WTC11 (cell line): ENCODE results near the gene NANP. TPM values are rescaled to one million over a fixed set of nuclear protein-coding genes. Genes with fewer than 3 reads are reported as not detected.

Source experiments
- ATAC-seq: fragments of 200-7000 bp; cut with Tn5 transposase; 2 replicates; pipeline ENCODE4 v1.10.0; 2021; ENCODE audit warnings: mild to moderate bottlenecking, moderate library complexity
- CTCF ChIA-PET: fragments of 300-600 bp; sonication (Branson Sonifier 250); formaldehyde crosslinking; loops from one replicate; lab custom pipeline; 2021; ENCODE audit warnings: antibody characterized with exemption; lab: Charles Lee
- POLR2A ChIA-PET: fragments of 350-600 bp; sonication (Branson Sonifier 250); formaldehyde crosslinking; loops from one replicate; lab custom pipeline; 2021; ENCODE audit warnings: antibody characterized with exemption; lab: Charles Lee
- DNase-seq: peaks from one replicate; pipeline ENCODE4 v3.0.0; 2021; ENCODE audit warnings: low spot score
- H3K27ac Mint-ChIP-seq: 2 replicates; pipeline ENCODE4 v1.8.0; 2021; ENCODE audit warnings: mixed read lengths
- H3K27me3 Mint-ChIP-seq: 2 replicates; pipeline ENCODE4 v1.8.0; 2021; ENCODE audit warnings: low read depth, mild to moderate bottlenecking, moderate library complexity, mixed read lengths
- H3K36me3 Mint-ChIP-seq: 2 replicates; pipeline ENCODE4 v1.8.0; 2021; ENCODE audit warnings: mixed read lengths
- H3K4me1 Mint-ChIP-seq: 2 replicates; pipeline ENCODE4 v1.8.0; 2022; ENCODE audit warnings: mixed read lengths
- H3K4me3 Mint-ChIP-seq: 2 replicates; pipeline ENCODE4 v1.8.0; 2021; ENCODE audit warnings: mild to moderate bottlenecking, moderate library complexity, mixed read lengths
- H3K9me3 Mint-ChIP-seq: 2 replicates; pipeline ENCODE4 v1.8.0; 2021; ENCODE audit warnings: mixed read lengths
- AR ChIP-seq: fragments of 250-450 bp; sonication (Bioruptor Pico); IDR thresholded peaks from 2 replicates; pipeline ENCODE4 v1.9.0; 2021; ENCODE audit warnings: mild to moderate bottlenecking
- CBFB ChIP-seq: sonication (generic); formaldehyde crosslinking; IDR thresholded peaks from 2 replicates; pipeline ENCODE4 v1.8.1; 2022; ENCODE audit warnings: mild to moderate bottlenecking, low read depth, missing genetic modification reagents
- FOXJ3 ChIP-seq: sonication (generic); formaldehyde crosslinking; IDR thresholded peaks from 2 replicates; pipeline ENCODE4 v1.9.0; 2021; ENCODE audit warnings: missing genetic modification reagents, mild to moderate bottlenecking, borderline replicate concordance
- FOXK1 ChIP-seq: sonication (generic); formaldehyde crosslinking; IDR thresholded peaks from 2 replicates; pipeline ENCODE4 v1.8.0; 2022; ENCODE audit warnings: mild to moderate bottlenecking, moderate library complexity, missing genetic modification reagents
- HMGXB4 ChIP-seq: sonication (generic); formaldehyde crosslinking; IDR thresholded peaks from 2 replicates; pipeline ENCODE4 v1.8.1; 2023; ENCODE audit warnings: mild to moderate bottlenecking, moderate library complexity, missing genetic modification reagents
- IRF2 ChIP-seq: sonication (generic); formaldehyde crosslinking; IDR thresholded peaks from 2 replicates; pipeline ENCODE4 v1.8.0; 2022; ENCODE audit warnings: low read depth, missing genetic modification reagents, borderline replicate concordance
- KAT7 ChIP-seq: sonication (generic); formaldehyde crosslinking; IDR thresholded peaks from 2 replicates; pipeline ENCODE4 v1.8.1; 2023; ENCODE audit warnings: missing genetic modification reagents, mild to moderate bottlenecking, borderline replicate concordance
- NFYB ChIP-seq: sonication (generic); formaldehyde crosslinking; conservative IDR thresholded peaks from 2 replicates; pipeline ENCODE4 v1.8.0; 2022; ENCODE audit warnings: low read depth, missing genetic modification reagents
- NR2C2 ChIP-seq: sonication (generic); formaldehyde crosslinking; IDR thresholded peaks from 2 replicates; pipeline ENCODE4 v1.8.0; 2022; ENCODE audit warnings: mild to moderate bottlenecking, missing genetic modification reagents
- RELA ChIP-seq: sonication (generic); formaldehyde crosslinking; IDR thresholded peaks from 2 replicates; pipeline ENCODE4 v1.8.1; 2022; ENCODE audit warnings: missing genetic modification reagents, mild to moderate bottlenecking, borderline replicate concordance
- SMAD3 ChIP-seq: sonication (generic); formaldehyde crosslinking; IDR thresholded peaks from 2 replicates; pipeline ENCODE4 v1.8.0; 2022; ENCODE audit warnings: missing genetic modification reagents, mild to moderate bottlenecking, borderline replicate concordance
- SP1 ChIP-seq: sonication (generic); formaldehyde crosslinking; conservative IDR thresholded peaks from 2 replicates; pipeline ENCODE4 v1.8.1; 2022; ENCODE audit warnings: missing genetic modification reagents
- STAT6 ChIP-seq: sonication (generic); formaldehyde crosslinking; conservative IDR thresholded peaks from 2 replicates; pipeline ENCODE4 v1.8.1; 2023; ENCODE audit warnings: mild to moderate bottlenecking, low read depth, missing genetic modification reagents, moderate library complexity
- USF2 ChIP-seq: sonication (generic); formaldehyde crosslinking; IDR thresholded peaks from 2 replicates; pipeline ENCODE4 v1.8.1; 2023; ENCODE audit warnings: mild to moderate bottlenecking, missing genetic modification reagents, moderate library complexity
- ZNF232 ChIP-seq: sonication (generic); formaldehyde crosslinking; IDR thresholded peaks from 2 replicates; pipeline ENCODE4 v1.8.0; 2022; ENCODE audit warnings: mild to moderate bottlenecking, missing genetic modification reagents
- ZNF281 ChIP-seq: sonication (generic); formaldehyde crosslinking; IDR thresholded peaks from 2 replicates; pipeline ENCODE4 v1.8.0; 2023; ENCODE audit warnings: mild to moderate bottlenecking, missing genetic modification reagents
- total RNA-seq: library from RNA; stranded (reverse); gene quantifications from 3 replicates; pipeline ENCODE4 v1.2.3, GENCODE V29; 2021

NANP gene
- total RNA-seq, 1 experiment from 2014 or later, result 4.8 TPM

GRCh38 chr20:25576783-25577530 lies 46.9 kb downstream of the NANP start:
- no peak overlapping the region for H3K27ac Mint-ChIP-seq
- no peak for ATAC-seq
- TF ChIP-seq ZNF281 (CRISPR knock-in tag) (no peak), NFYB (no peak), AR (no peak), FOXK1 (CRISPR knock-in tag) (no peak), USF2 (CRISPR knock-in tag) (no peak), HMGXB4 (CRISPR knock-in tag) (no peak), STAT6 (CRISPR knock-in tag) (no peak), IRF2 (CRISPR knock-in tag) (no peak), CBFB (CRISPR knock-in tag) (no peak), NR2C2 (CRISPR knock-in tag) (no peak), SP1 (CRISPR knock-in tag) (no peak), ZNF232 (CRISPR knock-in tag) (no peak), FOXJ3 (no peak), RELA (no peak), KAT7 (CRISPR knock-in tag) (no peak), SMAD3 (CRISPR knock-in tag) (no peak)
- TF ChIP-seq, all 79 proteins: peak for 0
- ChIA-PET POLR2A (interaction anchor here (0.5 kb wide), 1 partner anchor 38 kb away, joined by 3 read pairs; no protein-coding TSS in a partner anchor), CTCF (interaction anchor here (0.9 kb wide), 1 partner anchor 107 kb away, joined by 3 read pairs; no protein-coding TSS in a partner anchor)
- Mint-ChIP-seq H3K9me3 (no peaks in the 10 kb centered on the region), H3K4me3 (no peak overlapping the region), H3K4me1 (peaks cover 24% of the 10 kb centered on the region), H3K36me3 (peaks cover 20% of the 10 kb centered on the region), H3K27me3 (no peaks in the 10 kb centered on the region)
- DNase-seq, result no peak
